CD8-positive, alpha-beta memory T cell (primary cell): ENCODE measurements around the gene CNTN6. TPM values are rescaled to one million over a fixed set of nuclear protein-coding genes. Genes with fewer than 3 reads are reported as not detected.

Experiments
- CTCF ChIA-PET: fragments of 350-600 bp; sonication (Branson Sonifier 250); formaldehyde crosslinking; loops from one replicate; lab custom pipeline; 2021; ENCODE audit warnings: antibody characterized with exemption; lab: Charles Lee
- POLR2A ChIA-PET: fragments of 350-600 bp; sonication (Branson Sonifier 250); formaldehyde crosslinking; loops from one replicate; lab custom pipeline; 2021; ENCODE audit warnings: antibody characterized with exemption; lab: Charles Lee
- DNase-seq, 5 donors: peaks; one replicate each; pipeline versions ENCODE4 v3.0.0 to v3.0.0-alpha.2; 2020 to 2022; ENCODE audit warnings: mixed read lengths in 1 of 5
- H3K27ac ChIP-seq: one replicate; pipeline ENCODE4 v1.7.0; 2013; ENCODE audit warnings: low read depth, mild to moderate bottlenecking, low read length, moderate library complexity
- H3K27me3 ChIP-seq: 2 replicates; pipeline ENCODE4 v1.7.0; 2013; ENCODE audit warnings: low read length, mild to moderate bottlenecking; ENCODE audit not compliant: insufficient read depth, poor library complexity, severe bottlenecking
- H3K36me3 ChIP-seq: 2 replicates; pipeline ENCODE4 v1.7.0; 2013; ENCODE audit warnings: mild to moderate bottlenecking, low read length, moderate library complexity; ENCODE audit not compliant: insufficient read depth
- H3K4me1 ChIP-seq: 2 replicates; pipeline ENCODE4 v1.7.0; 2013; ENCODE audit warnings: mild to moderate bottlenecking, low read length, moderate library complexity; ENCODE audit not compliant: insufficient read depth
- H3K4me3 ChIP-seq: 2 replicates; pipeline ENCODE4 v1.7.0; 2013; ENCODE audit warnings: mild to moderate bottlenecking, low read length
- H3K9me3 ChIP-seq: 2 replicates; pipeline ENCODE4 v1.7.0; 2013; ENCODE audit warnings: mild to moderate bottlenecking, low read length
- H3K27ac Mint-ChIP-seq, 8 donors: one replicate each; pipeline ENCODE4 v1.8.0; 2020 to 2021; ENCODE audit warnings: mixed read lengths in 8 of 8, mild to moderate bottlenecking in 6 of 8, inconsistent platforms in 3 of 8, moderate library complexity in 3 of 8
- H3K27me3 Mint-ChIP-seq, 2 donors: one replicate each; pipeline ENCODE4 v1.8.0; 2020 to 2021; ENCODE audit warnings: mixed read lengths in 2 of 2, mild to moderate bottlenecking in 1 of 2, moderate library complexity in 1 of 2
- H3K36me3 Mint-ChIP-seq, 3 donors: one replicate each; pipeline ENCODE4 v1.8.0; 2020 to 2021; ENCODE audit warnings: mixed read lengths in 3 of 3, inconsistent platforms in 1 of 3, mild to moderate bottlenecking in 1 of 3
- H3K4me1 Mint-ChIP-seq, 3 donors: one replicate each; pipeline ENCODE4 v1.8.0; 2020 to 2021; ENCODE audit warnings: mixed read lengths in 3 of 3, inconsistent platforms in 1 of 3, mild to moderate bottlenecking in 1 of 3
- H3K4me3 Mint-ChIP-seq, 7 donors: one replicate each; pipeline ENCODE4 v1.8.0; 2020 to 2021; ENCODE audit warnings: mixed read lengths in 7 of 7, mild to moderate bottlenecking in 6 of 7, moderate library complexity in 4 of 7, inconsistent platforms in 2 of 7
- H3K9me3 Mint-ChIP-seq, 5 donors: one replicate each; pipeline ENCODE4 v1.8.0; 2020 to 2022; ENCODE audit warnings: mixed read lengths in 5 of 5, mild to moderate bottlenecking in 3 of 5, moderate library complexity in 2 of 5, inconsistent platforms in 1 of 5
- polyA plus RNA-seq: library from polyadenylated mRNA; unstranded; fragments of 300-500 nt; fragmentation: Illumina TruSeq; gene quantifications from one replicate; pipeline ENCODE4 v1.2.3, GENCODE V29; 2021
- total RNA-seq, 2 experiments: library from RNA; stranded (reverse); gene quantifications; one replicate each; pipeline ENCODE4 v1.2.3, GENCODE V29; 2021

Gene CNTN6
- total and polyA plus RNA-seq, 3 experiments from 2014 or later: not detected

- Mint-ChIP-seq H3K4me3 (no peak overlapping the region), H3K36me3 (no peaks in the 10 kb centered on the region), H3K27me3 (no peaks in the 10 kb centered on the region), H3K27ac (no peak overlapping the region), H3K9me3 (peaks cover 2 to 16% (median 3%) of the 10 kb centered on the region in 5 donors), H3K4me1 (no peaks in the 10 kb centered on the region)
- DNase-seq: no peak
- H3K27me3 ChIP-seq: no peaks in the 10 kb centered on the region
- no peak overlapping the region for H3K4me3 ChIP-seq
- CTCF ChIA-PET: no interaction called here
- POLR2A ChIA-PET: no interaction called here
- H3K36me3 ChIP-seq: no peaks in the 10 kb centered on the region
- H3K4me1 ChIP-seq: no peaks in the 10 kb centered on the region
- H3K27ac ChIP-seq: no peak overlapping the region
- no peaks in the 10 kb centered on the region for H3K9me3 ChIP-seq
Observed at GRCh38 chr3:1446531-1446930, 353.7 kb downstream of the CNTN6 start.

DNA sequence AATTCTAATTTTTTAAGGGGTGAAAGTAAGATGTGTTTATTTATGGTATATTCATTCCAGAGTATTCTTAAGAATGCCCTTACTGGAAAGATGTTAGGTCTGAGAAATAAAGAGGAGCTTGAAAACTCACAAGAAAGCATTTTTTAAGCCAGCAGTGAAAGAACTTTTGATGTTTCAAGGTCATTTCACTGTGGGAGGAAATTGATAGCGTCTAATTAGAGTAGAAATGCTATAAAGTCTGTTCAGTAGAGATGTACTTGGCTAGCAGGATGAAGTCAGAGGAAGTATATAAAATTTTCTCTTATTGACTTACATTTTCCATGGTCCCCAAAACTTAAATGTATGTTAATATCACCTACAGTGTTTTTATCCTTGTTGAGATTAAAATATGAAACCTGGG is 354.6 kb downstream of the CNTN6 start:
- Histone ChIP-seq H3K36me3 (no peaks in the 10 kb centered on the region), H3K9me3 (no peaks in the 10 kb centered on the region), H3K27me3 (no peaks in the 10 kb centered on the region), H3K27ac (no peak overlapping the region), H3K4me3 (no peak overlapping the region), H3K4me1 (no peaks in the 10 kb centered on the region)
- H3K36me3 Mint-ChIP-seq: no peaks in the 10 kb centered on the region
- H3K4me3 Mint-ChIP-seq: no peak overlapping the region
- DNase-seq: no peak
- no peaks in the 10 kb centered on the region for H3K4me1 Mint-ChIP-seq
- CTCF ChIA-PET: no interaction called here
- no peak overlapping the region for H3K27ac Mint-ChIP-seq
- POLR2A ChIA-PET: no interaction called here
- H3K9me3 Mint-ChIP-seq: peaks cover 2 to 16% (median 5%) of the 10 kb centered on the region in 5 donors
- no peaks in the 10 kb centered on the region for H3K27me3 Mint-ChIP-seq

DNA sequence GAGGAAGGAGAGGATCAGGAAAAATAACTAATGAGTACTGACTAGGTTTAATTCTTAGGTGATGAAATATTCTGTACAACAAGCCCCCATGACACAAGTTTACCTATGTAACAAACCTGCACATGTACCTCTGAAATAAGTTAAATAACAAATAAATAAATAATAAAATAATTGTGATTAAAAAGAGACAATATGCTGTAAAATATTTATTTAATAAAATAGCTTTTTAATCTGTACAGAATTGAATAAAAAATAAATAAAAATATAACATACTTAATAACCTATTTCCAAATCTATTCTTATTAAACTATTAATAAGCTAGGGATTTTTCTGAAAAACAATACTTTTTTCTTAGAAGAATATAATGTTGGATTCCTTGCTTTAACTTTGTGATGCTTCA is 355.6 kb downstream of the CNTN6 start:
- H3K9me3 Mint-ChIP-seq: peaks cover 2 to 16% (median 9%) of the 10 kb centered on the region in 5 donors
- no peaks in the 10 kb centered on the region for H3K4me1 Mint-ChIP-seq
- H3K36me3 Mint-ChIP-seq: no peaks in the 10 kb centered on the region
- no peak overlapping the region for H3K4me3 Mint-ChIP-seq
- H3K36me3 ChIP-seq: no peaks in the 10 kb centered on the region
- CTCF ChIA-PET: no interaction called here
- H3K27ac ChIP-seq: no peak overlapping the region
- no peak overlapping the region for H3K4me3 ChIP-seq
- H3K27ac Mint-ChIP-seq: no peak overlapping the region
- no peaks in the 10 kb centered on the region for H3K27me3 Mint-ChIP-seq
- POLR2A ChIA-PET: no interaction called here
- H3K4me1 ChIP-seq: no peaks in the 10 kb centered on the region
- no peak for DNase-seq
- no peaks in the 10 kb centered on the region for H3K27me3 ChIP-seq
- H3K9me3 ChIP-seq: no peaks in the 10 kb centered on the region
